K562 (cell line): ENCODE results near the gene SEC22C. TPM values are rescaled to one million over a fixed set of nuclear protein-coding genes. Genes with fewer than 3 reads are reported as not detected.
A peak's percentile ranks its signal among the peaks of the same experiment; 100 is the strongest.

Experiments used
- BRD9 ChIP-seq: fragments of 450-650 bp; IDR thresholded peaks from 2 replicates; pipeline ENCODE4 v1.6.1; 2018; ENCODE audit warnings: low read depth; ENCODE audit not compliant: partially characterized antibody
- CTBP1 ChIP-seq: fragments of 450-650 bp; IDR thresholded peaks from 2 replicates; pipeline ENCODE4 v1.6.1; 2016; ENCODE audit warnings: borderline replicate concordance
- ETS2 ChIP-seq: IDR thresholded peaks from 2 replicates; pipeline ENCODE4 v1.6.1; 2016; ENCODE audit warnings: borderline replicate concordance, missing genetic modification characterization, mild to moderate bottlenecking, moderate library complexity, missing compliant biosample characterization; ENCODE audit not compliant: poor library complexity, severe bottlenecking
- FOXK1 ChIP-seq: sonication (generic); formaldehyde crosslinking; IDR thresholded peaks from 2 replicates; pipeline ENCODE4 v1.8.0; 2022; ENCODE audit warnings: missing genetic modification reagents, mild to moderate bottlenecking, borderline replicate concordance
- HIVEP1 ChIP-seq: fragments of 250-450 bp; sonication (Bioruptor Pico); IDR thresholded peaks from 2 replicates; pipeline ENCODE4 v1.4.0; 2020; ENCODE audit warnings: mild to moderate bottlenecking
- PHTF2 ChIP-seq: fragments of 250-450 bp; sonication (Bioruptor Pico); IDR thresholded peaks from 2 replicates; pipeline ENCODE4 v1.5.0; 2021; ENCODE audit warnings: mild to moderate bottlenecking
- RCOR1 ChIP-seq, 2 experiments: IDR thresholded peaks; 2 replicates each; pipeline ENCODE4 v1.6.1; 2012; ENCODE audit warnings: low read depth in 2 of 2, low read length in 2 of 2, borderline replicate concordance in 1 of 2, improper control_type of control experiment in 1 of 2
- RFX7 ChIP-seq: fragments of 250-450 bp; sonication (Bioruptor Pico); IDR thresholded peaks from 2 replicates; pipeline ENCODE4 v1.5.1; 2021; ENCODE audit warnings: mild to moderate bottlenecking
- SAP30 ChIP-seq: fragments of 200-600 bp; sonication (generic); IDR thresholded peaks from 2 replicates; pipeline ENCODE4 v1.6.1; 2012; ENCODE audit warnings: borderline replicate concordance, low read depth, mild to moderate bottlenecking, moderate library complexity, low read length, control low read depth, inconsistent platforms; ENCODE audit not compliant: insufficient read depth, poor library complexity, severe bottlenecking
- STAG1 ChIP-seq: sonication (generic); formaldehyde crosslinking; IDR thresholded peaks from 2 replicates; pipeline ENCODE4 v1.5.0; 2020; ENCODE audit warnings: missing genetic modification reagents, borderline replicate concordance
- TCF7L2 ChIP-seq: fragments of 150-350 bp; IDR thresholded peaks from 2 replicates; pipeline ENCODE4 v1.6.1; 2016; ENCODE audit warnings: low read depth, mild to moderate bottlenecking, low read length, moderate library complexity
- TRIM25 ChIP-seq: fragments of 450-650 bp; IDR thresholded peaks from 2 replicates; pipeline ENCODE4 v1.7.0; 2016; ENCODE audit warnings: borderline replicate concordance
- ZBTB33 ChIP-seq: sonication (generic); formaldehyde crosslinking; IDR thresholded peaks from 2 replicates; pipeline ENCODE4 v1.8.1; 2023; ENCODE audit warnings: mild to moderate bottlenecking, missing genetic modification reagents
- ZFP36 ChIP-seq: fragments of 150-350 bp; IDR thresholded peaks from 2 replicates; pipeline ENCODE4 v1.6.1; 2018; ENCODE audit warnings: low read length, low read depth; ENCODE audit not compliant: partially characterized antibody
- ZNF239 ChIP-seq: fragments of 250-450 bp; sonication (Bioruptor Pico); IDR thresholded peaks from 2 replicates; pipeline ENCODE4 v1.4.0; 2020; ENCODE audit warnings: mild to moderate bottlenecking
- ZNF384 ChIP-seq: IDR thresholded peaks from 2 replicates; pipeline ENCODE4 v1.6.1; 2012; ENCODE audit warnings: low read depth, low read length, improper control_type of control experiment
- ZNF583 ChIP-seq: fragments of 250-450 bp; sonication (Bioruptor Pico); IDR thresholded peaks from 2 replicates; pipeline ENCODE4 v1.4.0; 2020
- polyA plus RNA-seq, 8 experiments: library from polyadenylated mRNA; depleted of rRNA in 4 of 8; stranded (reverse) in 5 of 8; unstranded in 3 of 8; fragments of >200 nt; fragmentation: Nextera tagmentation in 2 of 8; fragmentation: Illumina TruSeq in 1 of 8; extraction: Ambion mirVana in 2 of 8; extraction: Trizol in 1 of 8; gene quantifications; 2 replicates each; pipeline versions ENCODE4 v1.2.1 to v1.2.3, GENCODE V29; 2011 to 2014; ENCODE audit warnings: inconsistent platforms in 1 of 8, missing spikeins in 1 of 8
- total RNA-seq, 7 experiments: library from RNA; depleted of rRNA in 6 of 7; stranded (reverse); fragments of >200 nt in 6 of 7; fragmentation: Illumina TruSeq in 2 of 7; extraction: Trizol in 2 of 7; gene quantifications; 2 replicates each; pipeline versions ENCODE4 v1.2.1 to v1.2.3, GENCODE V29; 2011 to 2021; ENCODE audit warnings: low replicate concordance in 1 of 7
- TF ChIP-seq, protein P1 (sequence below): fragments of 450-650 bp; IDR thresholded peaks from 2 replicates; pipeline ENCODE4 v1.6.1; 2018; ENCODE audit not compliant: partially characterized antibody
- TF ChIP-seq, protein P2 (sequence below): fragments of 450-650 bp; conservative IDR thresholded peaks from 2 replicates; pipeline ENCODE4 v1.6.1; 2016; ENCODE audit warnings: missing genetic modification characterization, low read depth, mild to moderate bottlenecking, missing compliant biosample characterization, moderate library complexity

Gene SEC22C
- total and polyA plus RNA-seq, 9 of the 15 experiments (the other 6 are each of a cell fraction or from before 2014, with no cell fraction given), result 35.6 to 68.4 (median 50.7) TPM

DNA sequence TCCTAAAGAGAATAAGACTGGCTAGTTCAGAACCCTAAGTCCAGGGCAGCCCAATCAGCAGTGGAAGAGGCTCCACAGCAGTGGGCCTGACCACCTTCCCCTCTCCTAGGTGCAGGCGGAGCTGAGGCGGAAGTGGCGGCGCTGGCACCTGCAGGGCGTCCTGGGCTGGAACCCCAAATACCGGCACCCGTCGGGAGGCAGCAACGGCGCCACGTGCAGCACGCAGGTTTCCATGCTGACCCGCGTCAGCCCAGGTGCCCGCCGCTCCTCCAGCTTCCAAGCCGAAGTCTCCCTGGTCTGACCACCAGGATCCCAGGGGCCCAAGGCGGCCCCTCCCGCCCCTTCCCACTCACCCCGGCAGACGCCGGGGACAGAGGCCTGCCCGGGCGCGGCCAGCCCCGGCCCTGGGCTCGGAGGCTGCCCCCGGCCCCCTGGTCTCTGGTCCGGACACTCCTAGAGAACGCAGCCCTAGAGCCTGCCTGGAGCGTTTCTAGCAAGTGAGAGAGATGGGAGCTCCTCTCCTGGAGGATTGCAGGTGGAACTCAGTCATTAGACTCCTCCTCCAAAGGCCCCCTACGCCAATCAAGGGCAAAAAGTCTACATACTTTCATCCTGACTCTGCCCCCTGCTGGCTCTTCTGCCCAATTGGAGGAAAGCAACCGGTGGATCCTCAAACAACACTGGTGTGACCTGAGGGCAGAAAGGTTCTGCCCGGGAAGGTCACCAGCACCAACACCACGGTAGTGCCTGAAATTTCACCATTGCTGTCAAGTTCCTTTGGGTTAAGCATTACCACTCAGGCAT lies 45.6 kb downstream of the SEC22C start (continued):
- TF ChIP-seq, protein P1, sequence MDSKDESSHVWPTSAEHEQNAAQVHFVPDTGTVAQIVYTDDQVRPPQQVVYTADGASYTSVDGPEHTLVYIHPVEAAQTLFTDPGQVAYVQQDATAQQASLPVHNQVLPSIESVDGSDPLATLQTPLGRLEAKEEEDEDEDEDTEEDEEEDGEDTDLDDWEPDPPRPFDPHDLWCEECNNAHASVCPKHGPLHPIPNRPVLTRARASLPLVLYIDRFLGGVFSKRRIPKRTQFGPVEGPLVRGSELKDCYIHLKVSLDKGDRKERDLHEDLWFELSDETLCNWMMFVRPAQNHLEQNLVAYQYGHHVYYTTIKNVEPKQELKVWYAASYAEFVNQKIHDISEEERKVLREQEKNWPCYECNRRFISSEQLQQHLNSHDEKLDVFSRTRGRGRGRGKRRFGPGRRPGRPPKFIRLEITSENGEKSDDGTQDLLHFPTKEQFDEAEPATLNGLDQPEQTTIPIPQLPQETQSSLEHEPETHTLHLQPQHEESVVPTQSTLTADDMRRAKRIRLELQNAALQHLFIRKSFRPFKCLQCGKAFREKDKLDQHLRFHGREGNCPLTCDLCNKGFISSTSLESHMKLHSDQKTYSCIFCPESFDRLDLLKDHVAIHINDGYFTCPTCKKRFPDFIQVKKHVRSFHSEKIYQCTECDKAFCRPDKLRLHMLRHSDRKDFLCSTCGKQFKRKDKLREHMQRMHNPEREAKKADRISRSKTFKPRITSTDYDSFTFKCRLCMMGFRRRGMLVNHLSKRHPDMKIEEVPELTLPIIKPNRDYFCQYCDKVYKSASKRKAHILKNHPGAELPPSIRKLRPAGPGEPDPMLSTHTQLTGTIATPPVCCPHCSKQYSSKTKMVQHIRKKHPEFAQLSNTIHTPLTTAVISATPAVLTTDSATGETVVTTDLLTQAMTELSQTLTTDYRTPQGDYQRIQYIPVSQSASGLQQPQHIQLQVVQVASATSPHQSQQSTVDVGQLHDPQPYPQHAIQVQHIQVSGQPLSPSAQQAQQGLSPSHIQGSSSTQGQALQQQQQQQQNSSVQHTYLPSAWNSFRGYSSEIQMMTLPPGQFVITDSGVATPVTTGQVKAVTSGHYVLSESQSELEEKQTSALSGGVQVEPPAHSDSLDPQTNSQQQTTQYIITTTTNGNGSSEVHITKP, result no peak
- peak; percentile 14 for TF ChIP-seq ZFP36
- TF ChIP-seq CTBP1, result peak; percentile 32; the same call in 1 of the 2 replicates
- no peak for TF ChIP-seq TCF7L2
- TF ChIP-seq TRIM25, result no peak
- TF ChIP-seq PHTF2 (CRISPR knock-in tag), result no peak
- TF ChIP-seq ZBTB33, result no peak
- TF ChIP-seq STAG1 (CRISPR knock-in tag), result no peak
- no peak for TF ChIP-seq SAP30
- TF ChIP-seq FOXK1 (CRISPR knock-in tag), result no peak
- TF ChIP-seq ZNF384, result no peak
- no peak for TF ChIP-seq ETS2
- peak in 1 of 2 experiments; percentile 41; a peak in 1 of 4 replicates for TF ChIP-seq RCOR1 (IDR thresholded peaks at IDR 0.05; ENCODE audit: borderline replicate concordance in 1 of 2, low read depth in 2 of 2, low read length in 2 of 2)
- TF ChIP-seq RFX7 (CRISPR knock-in tag), result no peak
- TF ChIP-seq ZNF583 (CRISPR knock-in tag), result no peak
- TF ChIP-seq HIVEP1 (CRISPR knock-in tag), result no peak
- TF ChIP-seq ZNF239, result no peak
- no peak for TF ChIP-seq BRD9
- TF ChIP-seq, protein P2, sequence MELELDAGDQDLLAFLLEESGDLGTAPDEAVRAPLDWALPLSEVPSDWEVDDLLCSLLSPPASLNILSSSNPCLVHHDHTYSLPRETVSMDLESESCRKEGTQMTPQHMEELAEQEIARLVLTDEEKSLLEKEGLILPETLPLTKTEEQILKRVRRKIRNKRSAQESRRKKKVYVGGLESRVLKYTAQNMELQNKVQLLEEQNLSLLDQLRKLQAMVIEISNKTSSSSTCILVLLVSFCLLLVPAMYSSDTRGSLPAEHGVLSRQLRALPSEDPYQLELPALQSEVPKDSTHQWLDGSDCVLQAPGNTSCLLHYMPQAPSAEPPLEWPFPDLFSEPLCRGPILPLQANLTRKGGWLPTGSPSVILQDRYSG (tag), result no peak
